Stomach smooth muscle (tissue), 2 donors: ENCODE measurements around the gene TBCD.

Source experiments
- H3K27ac ChIP-seq: one replicate; pipeline ENCODE4 v1.7.0; 2013; ENCODE audit warnings: mild to moderate bottlenecking, low read length, inconsistent platforms
- H3K27me3 ChIP-seq, 2 donors: one replicate each; pipeline ENCODE4 v1.7.0; 2013; ENCODE audit warnings: low read length in 2 of 2; ENCODE audit not compliant: insufficient read depth in 2 of 2, control insufficient read depth in 1 of 2
- H3K36me3 ChIP-seq, 2 donors: one replicate each; pipeline ENCODE4 v1.7.0; 2013; ENCODE audit warnings: low read length in 2 of 2; ENCODE audit not compliant: control insufficient read depth in 2 of 2, insufficient read depth in 2 of 2
- H3K4me1 ChIP-seq: one replicate; pipeline ENCODE4 v1.7.0; 2013; ENCODE audit warnings: low read length; ENCODE audit not compliant: control insufficient read depth, insufficient read depth
- H3K4me3 ChIP-seq, 2 donors: one replicate each; pipeline ENCODE4 v1.7.0; 2013; ENCODE audit warnings: low read length in 2 of 2
- H3K9ac ChIP-seq, 2 donors: one replicate each; pipeline ENCODE4 v1.7.0; 2013; ENCODE audit warnings: low read length in 2 of 2, mild to moderate bottlenecking in 1 of 2
- H3K9me3 ChIP-seq, 2 donors: one replicate each; pipeline ENCODE4 v1.7.0; 2013; ENCODE audit warnings: low read length in 2 of 2; ENCODE audit not compliant: control insufficient read depth in 2 of 2
- donor health status: healthy.
- donor health status: Pancreatic carcinoma.

TBCD gene

GRCh38 chr17:82956726-82957468 lies 205.0 kb downstream of the TBCD start:
- H3K36me3 ChIP-seq = peaks cover 0 to 3% of the 10 kb centered on the region in 2 donors
- no peak overlapping the region for H3K9ac ChIP-seq
- H3K27ac ChIP-seq = no peak overlapping the region
- H3K4me1 ChIP-seq = no peaks in the 10 kb centered on the region
- H3K27me3 ChIP-seq = no peaks in the 10 kb centered on the region
- peaks cover 0 to 4% of the 10 kb centered on the region in 2 donors for H3K9me3 ChIP-seq
- H3K4me3 ChIP-seq = no peak overlapping the region

GRCh38 chr17:82957469-82957795 lies 205.6 kb downstream of the TBCD start:
- H3K27me3 ChIP-seq = no peaks in the 10 kb centered on the region
- H3K4me1 ChIP-seq = no peaks in the 10 kb centered on the region
- peaks cover 0 to 3% of the 10 kb centered on the region in 2 donors for H3K36me3 ChIP-seq
- no peak overlapping the region for H3K4me3 ChIP-seq
- no peak overlapping the region for H3K27ac ChIP-seq
- no peaks in the 10 kb centered on the region for H3K9me3 ChIP-seq
- no peak overlapping the region for H3K9ac ChIP-seq

- Histone ChIP-seq H3K27me3 (no peaks in the 10 kb centered on the region), H3K27ac (no peak overlapping the region)
Measured at GRCh38 chr17:82957961-82958561, 206.2 kb downstream of the TBCD start.

GRCh38 chr17:82959242-82959930 lies 207.5 kb downstream of the TBCD start:
- H3K9ac ChIP-seq = no peak overlapping the region
- H3K9me3 ChIP-seq = no peaks in the 10 kb centered on the region
- peaks cover 0 to 3% of the 10 kb centered on the region in 2 donors for H3K36me3 ChIP-seq
- H3K27ac ChIP-seq = no peak overlapping the region
- no peaks in the 10 kb centered on the region for H3K27me3 ChIP-seq
- peaks cover 6% of the 10 kb centered on the region for H3K4me1 ChIP-seq
- H3K4me3 ChIP-seq = no peak overlapping the region

More at GRCh38 chr17:82957961-82958561, 206.2 kb downstream of the TBCD start:
- H3K9me3 ChIP-seq = no peaks in the 10 kb centered on the region
- H3K4me3 ChIP-seq = no peak overlapping the region
- peaks cover 0 to 3% of the 10 kb centered on the region in 2 donors for H3K36me3 ChIP-seq
- no peak overlapping the region for H3K9ac ChIP-seq
- peaks cover under 1% of the 10 kb centered on the region for H3K4me1 ChIP-seq

- no peaks in the 10 kb centered on the region for H3K27me3 ChIP-seq
- no peaks in the 10 kb centered on the region for H3K9me3 ChIP-seq
- no peak overlapping the region for H3K9ac ChIP-seq
- peaks cover 0 to 3% of the 10 kb centered on the region in 2 donors for H3K36me3 ChIP-seq
- H3K4me1 ChIP-seq = peaks cover 6% of the 10 kb centered on the region
- no peak overlapping the region for H3K27ac ChIP-seq
- no peak overlapping the region for H3K4me3 ChIP-seq
Measured at GRCh38 chr17:82959990-82960418, 208.1 kb downstream of the TBCD start.

- peaks cover 0 to 3% of the 10 kb centered on the region in 2 donors for H3K36me3 ChIP-seq
- no peak overlapping the region for H3K27ac ChIP-seq
- H3K9me3 ChIP-seq = no peaks in the 10 kb centered on the region
- H3K4me3 ChIP-seq = no peak overlapping the region
- no peak overlapping the region for H3K9ac ChIP-seq
- H3K4me1 ChIP-seq = peaks cover 6% of the 10 kb centered on the region
- H3K27me3 ChIP-seq = no peaks in the 10 kb centered on the region
Measured at GRCh38 chr17:82960419-82961271, 208.8 kb downstream of the TBCD start.

- H3K27ac ChIP-seq = no peak overlapping the region
- no peaks in the 10 kb centered on the region for H3K9me3 ChIP-seq
- no peak overlapping the region for H3K4me3 ChIP-seq
- no peak overlapping the region for H3K9ac ChIP-seq
- no peaks in the 10 kb centered on the region for H3K27me3 ChIP-seq
- H3K4me1 ChIP-seq = peaks cover 6% of the 10 kb centered on the region
- H3K36me3 ChIP-seq = peaks cover 0 to 3% of the 10 kb centered on the region in 2 donors
Measured at GRCh38 chr17:82961366-82962162, 209.7 kb downstream of the TBCD start.

GRCh38 chr17:82962163-82962720 lies 210.4 kb downstream of the TBCD start:
- H3K9me3 ChIP-seq = no peaks in the 10 kb centered on the region
- H3K36me3 ChIP-seq = peaks cover 0 to 3% of the 10 kb centered on the region in 2 donors
- no peak overlapping the region for H3K9ac ChIP-seq
- H3K27ac ChIP-seq = no peak overlapping the region
- H3K27me3 ChIP-seq = no peaks in the 10 kb centered on the region
- H3K4me3 ChIP-seq = no peak overlapping the region
- H3K4me1 ChIP-seq = peaks cover 6% of the 10 kb centered on the region

- H3K27ac ChIP-seq = peak overlapping the region; percentile 24
- peaks cover 0 to 3% of the 10 kb centered on the region in 2 donors for H3K36me3 ChIP-seq
- H3K4me3 ChIP-seq = peak overlapping the region in 1 of 2 donors; percentile 60
- no peaks in the 10 kb centered on the region for H3K27me3 ChIP-seq
- no peaks in the 10 kb centered on the region for H3K9me3 ChIP-seq
- H3K9ac ChIP-seq = peak overlapping the region; percentile 13 to 36
- peaks cover 6% of the 10 kb centered on the region for H3K4me1 ChIP-seq
Measured at GRCh38 chr17:82963104-82963950, 211.5 kb downstream of the TBCD start.
